Activated CD4-positive, alpha-beta T cell treated with anti-CD3 and anti-CD28 coated beads, Interleukin-2, amount 50 U/mL, for 1 hour (primary cell): ENCODE measurements around the gene GLCE.
"Not testable (repeated sequence)": the region's sequence is repeated elsewhere in the genome, so short reads cannot be mapped to it uniquely, and the experiment has no call there.

ENCODE experiments used
- DNase-seq: peaks from one replicate; pipeline ENCODE4 v3.0.0-alpha.2; 2020

Gene GLCE

GRCh38 chr15:69138963-69139362, 21.5 kb upstream of the GLCE start:
- DNase-seq, result no peak

GRCh38 chr15:69140306-69140705, 20.1 kb upstream of the GLCE start:
- no peak for DNase-seq

GRCh38 chr15:69141286-69141701, 19.1 kb upstream of the GLCE start:
- DNase-seq, result no peak

- DNase-seq, result no peak
Observed at GRCh38 chr15:69141833-69142232, 18.6 kb upstream of the GLCE start.

- no peak for DNase-seq
Observed at GRCh38 chr15:69143756-69144436, 16.5 kb upstream of the GLCE start.

- DNase-seq, result no peak
Observed at GRCh38 chr15:69144530-69144929, 15.9 kb upstream of the GLCE start.

GRCh38 chr15:69145149-69145693, 15.2 kb upstream of the GLCE start:
- no peak for DNase-seq

DNA sequence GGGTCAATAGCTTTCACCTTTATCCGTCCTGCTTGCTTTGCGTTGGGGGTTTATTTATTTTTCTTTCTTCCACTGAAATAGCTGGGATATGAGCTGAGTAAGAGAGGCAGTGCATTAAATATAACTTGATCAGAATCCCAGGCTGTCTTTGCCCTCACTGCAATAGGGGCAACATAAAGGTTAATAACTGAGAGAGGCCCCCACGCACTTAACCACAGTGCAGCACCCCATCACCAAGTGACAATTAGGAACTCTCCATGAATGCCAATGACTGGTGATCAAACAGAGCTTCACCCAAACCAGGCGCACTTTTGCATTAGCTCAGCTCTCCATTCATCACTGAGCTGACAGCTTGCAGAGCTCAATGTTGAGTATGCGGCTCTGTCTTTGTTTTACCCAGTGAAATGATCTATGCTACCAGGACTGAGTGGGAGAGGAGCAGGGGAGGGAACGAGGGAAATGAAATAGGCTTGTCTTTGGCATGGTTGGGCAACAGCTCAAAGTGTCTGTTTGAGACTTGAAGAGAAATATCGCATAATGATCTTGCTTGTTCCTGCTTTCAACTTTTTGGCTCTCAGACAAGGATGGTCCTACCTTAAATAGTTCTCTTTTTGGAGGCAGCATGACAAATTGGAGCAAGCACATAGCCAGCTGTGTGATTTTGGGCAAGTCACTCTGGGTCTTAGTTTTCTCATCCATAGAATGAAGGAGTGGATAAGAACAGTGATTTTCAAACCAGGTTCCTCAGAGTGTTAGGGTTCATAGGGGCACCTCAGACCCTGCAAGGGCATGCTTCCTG, 14.5 kb upstream of the GLCE start:
- DNase-seq, result no peak

GRCh38 chr15:69146724-69147435, 13.6 kb upstream of the GLCE start:
- no peak for DNase-seq

DNA sequence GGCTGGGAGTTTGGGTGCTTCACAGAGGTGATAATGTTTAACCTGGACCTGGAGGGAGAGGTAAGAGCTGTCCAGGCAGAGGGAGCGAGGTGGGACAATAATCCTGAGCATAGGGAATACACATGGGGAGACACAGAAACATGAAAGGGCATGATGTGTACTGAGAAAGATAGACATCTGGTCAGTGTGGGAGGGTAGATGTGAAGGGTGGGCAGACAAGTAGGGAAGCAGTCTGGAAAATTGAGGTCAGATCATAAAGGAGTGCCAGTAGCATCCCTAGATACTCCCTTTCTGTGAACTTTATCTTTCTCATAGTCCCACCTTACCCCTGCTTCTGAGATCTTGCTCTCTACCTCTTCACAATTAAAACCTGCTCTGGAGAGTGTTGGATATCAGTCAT, 12.0 kb upstream of the GLCE start:
- no peak for DNase-seq

DNA sequence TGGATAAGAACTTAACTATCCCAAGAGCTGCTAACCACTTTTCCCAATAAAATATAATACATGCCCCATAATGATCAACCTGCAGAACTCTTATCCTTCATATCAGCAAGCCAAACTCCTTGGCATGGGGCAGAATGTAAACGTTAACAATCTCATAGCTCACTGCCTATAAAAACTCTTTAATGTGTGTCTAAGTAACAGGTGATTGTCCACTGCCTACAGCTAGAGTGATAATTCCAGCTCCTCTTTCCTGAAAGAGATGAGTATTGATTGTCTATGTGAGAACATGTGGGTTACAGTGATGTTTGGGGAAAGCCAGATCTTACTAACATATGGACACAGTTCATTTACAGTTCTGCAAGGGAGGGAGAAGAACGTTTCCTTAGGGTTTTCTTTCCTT, 11.3 kb upstream of the GLCE start:
- DNase-seq, result no peak

- DNase-seq, result no peak
Observed at GRCh38 chr15:69149803-69150202, 10.6 kb upstream of the GLCE start.

- no peak for DNase-seq
Observed at GRCh38 chr15:69150336-69150735, 10.1 kb upstream of the GLCE start.

DNA sequence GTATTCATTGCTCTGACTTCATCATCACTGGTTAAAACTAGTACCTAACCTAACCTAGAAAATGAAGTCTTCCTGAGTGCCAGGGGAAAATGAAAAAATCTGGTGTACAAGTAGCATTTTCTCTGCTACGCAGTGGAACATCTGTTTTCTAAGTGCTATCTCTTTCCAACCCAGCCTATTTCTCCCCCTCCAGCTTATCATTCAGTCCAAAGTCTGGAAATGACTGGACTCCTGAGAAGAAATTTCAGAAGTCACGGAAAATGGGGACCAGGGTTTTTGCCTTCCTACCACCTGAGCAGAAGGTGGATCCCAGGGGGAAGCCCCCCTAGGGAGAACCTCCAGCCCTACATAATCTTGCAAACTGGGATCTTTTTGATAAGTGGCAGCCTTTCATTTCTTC, 9.6 kb upstream of the GLCE start:
- DNase-seq, result no peak

DNA sequence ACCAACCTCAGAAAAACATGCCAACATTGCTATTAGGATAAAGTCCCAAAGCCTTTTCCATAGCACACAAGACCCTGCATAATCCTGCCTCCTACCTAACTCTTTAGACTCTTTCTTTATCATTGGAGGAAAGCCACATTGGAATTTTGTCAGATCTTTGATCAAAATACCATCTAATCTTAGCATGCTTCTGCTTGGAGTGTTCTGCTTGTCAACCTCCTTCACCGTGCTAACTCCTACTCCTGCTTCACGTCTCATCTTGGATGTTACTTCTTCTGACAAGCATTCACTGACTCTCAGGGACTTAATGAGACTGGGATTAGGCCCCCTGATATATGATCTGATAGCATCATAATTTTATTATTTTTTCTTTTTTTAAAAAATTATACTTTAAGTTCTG, 7.4 kb upstream of the GLCE start:
- no peak for DNase-seq

DNA sequence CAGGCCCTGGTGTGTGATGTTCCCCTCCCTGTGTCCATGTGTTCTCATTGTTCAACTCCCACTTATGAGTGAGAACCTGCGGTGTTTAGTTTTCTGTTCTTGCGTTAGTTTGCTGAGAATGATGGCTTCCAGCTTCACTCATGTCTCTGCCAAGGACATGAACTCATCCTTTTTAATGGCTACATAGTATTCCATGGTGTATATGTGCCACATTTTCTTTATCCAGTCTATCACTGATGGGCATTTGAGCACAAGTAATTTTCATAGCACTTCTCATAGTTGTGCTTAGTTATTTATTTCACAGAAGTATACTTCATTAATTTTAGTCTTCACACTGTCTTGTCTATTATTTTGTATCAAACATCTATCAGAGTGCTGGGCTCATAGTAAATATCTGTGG, 6.8 kb upstream of the GLCE start:
- DNase-seq, result not testable (repeated sequence)

DNA sequence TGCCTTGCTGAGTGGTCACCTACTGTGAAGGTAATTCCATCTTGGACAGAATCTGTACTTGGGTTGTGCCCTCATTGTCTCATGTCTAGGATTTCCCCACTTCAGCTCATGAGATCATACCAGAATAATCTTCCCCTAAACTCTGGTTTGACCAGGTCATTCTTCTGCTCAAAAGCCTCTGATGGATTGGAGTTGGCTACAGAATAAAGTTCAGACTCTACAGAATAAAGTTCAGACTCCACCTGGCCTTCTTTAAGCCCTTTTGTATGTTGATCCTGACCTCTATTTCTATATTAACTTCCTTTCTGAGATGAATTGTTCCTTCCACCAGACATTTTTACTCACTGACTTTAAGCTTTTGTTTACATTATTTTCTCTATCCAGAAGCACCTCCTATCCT, 6.4 kb upstream of the GLCE start:
- no peak for DNase-seq

DNA sequence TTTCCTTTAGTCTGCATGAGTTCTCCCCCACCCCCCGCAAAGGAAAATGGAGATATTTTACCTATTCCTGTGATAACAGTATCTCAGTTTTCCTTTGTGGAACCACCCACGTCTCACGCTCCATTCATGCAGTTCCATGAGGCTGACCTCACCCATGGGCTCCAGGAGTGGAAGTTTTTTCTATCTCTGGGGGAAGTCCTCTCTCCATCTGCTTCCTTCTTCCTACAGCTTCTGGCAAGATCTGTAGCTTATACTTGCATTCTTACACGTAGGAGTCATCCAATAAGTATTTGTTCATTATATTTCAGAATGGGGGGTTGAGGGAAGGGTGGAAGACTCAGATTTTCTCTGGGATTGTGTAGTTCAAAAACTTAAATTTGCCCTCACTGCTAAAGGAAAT, 5.8 kb upstream of the GLCE start:
- no peak for DNase-seq

DNA sequence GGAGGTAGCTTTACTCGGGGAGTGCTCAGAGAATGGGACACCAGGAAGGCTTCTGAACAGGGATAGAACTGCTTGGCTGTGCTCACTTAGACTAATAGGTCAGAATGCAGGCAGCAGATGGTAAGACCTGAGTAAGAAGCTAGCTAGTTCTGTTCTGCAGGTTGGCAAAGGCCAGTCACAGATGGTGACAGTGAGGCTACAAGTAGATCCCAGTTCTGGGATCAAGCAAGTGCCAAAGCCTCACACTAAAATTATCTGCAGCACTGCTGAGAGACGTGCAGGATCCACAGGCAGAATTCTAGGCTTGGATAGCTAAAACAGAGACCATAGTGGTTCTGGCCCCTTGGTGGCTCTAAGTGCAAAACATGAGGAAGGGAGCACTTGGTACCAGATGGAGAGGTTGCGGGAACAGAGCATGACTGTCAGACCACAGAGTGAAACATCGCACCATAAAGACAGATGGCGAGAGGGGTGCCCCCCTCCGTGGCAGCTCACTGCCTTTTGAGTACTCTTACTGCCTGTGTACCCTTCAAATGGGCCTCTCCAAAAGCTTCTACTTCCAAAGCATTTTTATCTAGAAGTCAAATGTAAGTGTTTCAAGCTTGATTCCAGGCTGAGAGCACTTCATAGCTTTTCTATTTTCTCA, 3.6 kb upstream of the GLCE start:
- DNase-seq, result no peak

- DNase-seq, result no peak
Observed at GRCh38 chr15:69158201-69158842, 2.1 kb upstream of the GLCE start.

DNA sequence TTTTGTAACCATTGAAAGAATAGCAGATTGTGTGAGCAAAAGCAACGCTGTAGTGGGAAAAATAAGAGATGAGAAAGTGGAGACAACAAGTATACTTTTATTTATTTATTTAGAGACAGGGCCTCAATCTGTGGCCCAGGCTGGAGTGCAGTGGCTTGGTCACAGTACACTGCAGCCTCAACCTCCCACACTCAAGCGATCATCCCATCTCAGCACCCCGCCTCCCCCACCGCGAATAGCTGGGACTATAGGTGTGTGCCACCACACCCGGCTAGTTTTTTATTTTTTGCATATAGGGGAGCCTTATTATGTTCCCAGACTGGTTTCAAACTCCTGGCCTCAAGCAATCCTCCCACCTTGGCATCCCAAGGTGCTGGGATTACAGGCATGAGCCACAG, 1.6 kb upstream of the GLCE start:
- no peak for DNase-seq

GRCh38 chr15:69159805-69160140, 662 bp upstream of the GLCE start:
- no peak for DNase-seq
